ENCODE results near the gene CHSY1. TPM values are rescaled to one million over a fixed set of nuclear protein-coding genes. Genes with fewer than 3 reads are reported as not detected.
A peak's percentile ranks its signal among the peaks of the same experiment; 100 is the strongest.

Gene CHSY1
- total and polyA plus RNA-seq, 2 of the 13 experiments (the other 11 are each of a cell fraction or from before 2014, with no cell fraction given), result 13.3 to 13.7 TPM

GRCh38 chr15:101277038-101277822, 25.4 kb upstream of the CHSY1 start, which contains the start of gene SELENOS (continued):
- no peak for TF ChIP-seq TRIM22 (IDR thresholded peaks at IDR 0.05)
- peak; percentile 13; the same call in 1 of the 2 replicates for TF ChIP-seq ZNF331 (CRISPR knock-in tag; IDR thresholded peaks at IDR 0.05)
- 0 out of 2 replicates have a peak, but pooled peaks have one; percentile 52 for TF ChIP-seq ZNF513 (CRISPR knock-in tag; conservative IDR thresholded peaks at IDR 0.05)
- TF ChIP-seq HMG20B (CRISPR knock-in tag; conservative IDR thresholded peaks at IDR 0.05), result no peak
- TF ChIP-seq, protein P1, sequence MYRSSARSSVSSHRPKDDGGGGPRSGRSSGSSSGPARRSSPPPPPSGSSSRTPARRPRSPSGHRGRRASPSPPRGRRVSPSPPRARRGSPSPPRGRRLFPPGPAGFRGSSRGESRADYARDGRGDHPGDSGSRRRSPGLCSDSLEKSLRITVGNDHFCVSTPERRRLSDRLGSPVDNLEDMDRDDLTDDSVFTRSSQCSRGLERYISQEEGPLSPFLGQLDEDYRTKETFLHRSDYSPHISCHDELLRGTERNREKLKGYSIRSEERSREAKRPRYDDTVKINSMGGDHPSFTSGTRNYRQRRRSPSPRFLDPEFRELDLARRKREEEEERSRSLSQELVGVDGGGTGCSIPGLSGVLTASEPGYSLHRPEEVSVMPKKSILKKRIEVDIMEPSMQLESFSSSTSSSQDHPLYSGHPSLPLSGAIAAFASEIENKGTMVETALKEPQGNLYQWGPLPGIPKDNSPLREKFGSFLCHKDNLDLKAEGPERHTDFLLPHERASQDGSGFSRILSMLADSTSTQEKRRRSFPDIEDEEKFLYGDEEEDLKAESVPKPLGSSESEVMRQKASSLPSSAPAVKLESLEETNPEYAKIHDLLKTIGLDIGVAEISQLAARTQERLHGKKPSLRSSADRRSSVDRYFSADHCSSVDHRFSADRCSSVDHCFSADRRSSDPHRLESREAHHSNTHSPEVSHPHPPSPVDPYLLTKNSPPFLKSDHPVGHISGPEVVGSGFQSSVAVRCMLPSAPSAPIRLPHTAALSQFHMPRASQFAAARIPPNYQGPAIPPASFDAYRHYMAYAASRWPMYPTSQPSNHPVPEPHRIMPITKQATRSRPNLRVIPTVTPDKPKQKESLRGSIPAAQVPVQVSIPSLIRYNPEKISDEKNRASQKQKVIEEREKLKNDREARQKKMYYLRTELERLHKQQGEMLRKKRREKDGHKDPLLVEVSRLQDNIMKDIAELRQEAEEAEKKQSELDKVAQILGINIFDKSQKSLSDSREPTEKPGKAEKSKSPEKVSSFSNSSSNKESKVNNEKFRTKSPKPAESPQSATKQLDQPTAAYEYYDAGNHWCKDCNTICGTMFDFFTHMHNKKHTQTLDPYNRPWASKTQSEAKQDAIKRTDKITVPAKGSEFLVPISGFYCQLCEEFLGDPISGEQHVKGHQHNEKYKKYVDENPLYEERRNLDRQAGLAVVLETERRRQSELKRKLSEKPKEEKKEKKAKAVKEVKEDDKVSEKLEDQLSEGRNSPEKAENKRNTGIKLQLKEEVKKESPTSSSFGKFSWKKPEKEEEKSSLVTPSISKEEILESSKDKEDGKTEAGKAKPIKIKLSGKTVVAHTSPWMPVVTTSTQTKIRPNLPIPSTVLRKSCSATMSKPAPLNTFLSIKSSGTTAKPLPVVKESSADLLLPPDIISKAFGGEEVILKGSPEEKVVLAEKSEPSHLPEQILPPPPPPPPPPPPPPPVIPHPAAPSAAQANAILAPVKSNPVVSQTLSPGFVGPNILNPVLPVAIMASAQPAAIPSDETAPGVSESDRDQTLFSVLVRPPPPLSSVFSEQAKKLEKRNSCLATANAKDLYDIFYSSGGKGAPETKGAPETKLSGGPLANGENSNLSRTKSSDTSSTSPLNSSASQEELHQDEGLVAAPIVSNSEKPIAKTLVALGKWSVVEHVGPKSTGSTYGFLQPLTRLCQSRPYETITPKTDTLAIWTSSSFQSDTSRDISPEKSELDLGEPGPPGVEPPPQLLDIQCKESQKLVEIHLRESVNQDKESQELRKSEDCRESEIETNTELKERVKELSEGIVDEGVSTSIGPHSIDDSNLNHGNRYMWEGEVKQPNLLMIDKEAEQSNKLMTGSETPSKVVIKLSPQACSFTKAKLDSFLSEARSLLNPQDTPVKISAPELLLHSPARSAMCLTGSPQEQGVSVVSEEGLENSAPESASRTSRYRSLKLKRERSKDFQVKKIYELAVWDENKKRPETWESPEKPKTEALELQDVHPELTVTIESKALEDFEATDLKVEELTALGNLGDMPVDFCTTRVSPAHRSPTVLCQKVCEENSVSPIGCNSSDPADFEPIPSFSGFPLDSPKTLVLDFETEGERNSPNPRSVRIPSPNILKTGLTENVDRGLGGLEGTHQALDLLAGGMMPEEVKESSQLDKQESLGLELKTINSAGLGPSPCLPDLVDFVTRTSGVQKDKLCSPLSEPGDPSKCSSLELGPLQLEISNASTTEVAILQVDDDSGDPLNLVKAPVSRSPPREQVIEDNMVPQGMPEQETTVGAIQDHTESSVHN (CRISPR knock-in tag; IDR thresholded peaks at IDR 0.05), result 0 out of 2 replicates have a peak, but pooled peaks have one; percentile 28
- TF ChIP-seq ZNF275 (CRISPR knock-in tag; IDR thresholded peaks at IDR 0.05; ENCODE audit: borderline replicate concordance), result no peak
- no peak for TF ChIP-seq FOXK2 (IDR thresholded peaks at IDR 0.05)
- no peak for TF ChIP-seq MIER2 (CRISPR knock-in tag; IDR thresholded peaks at IDR 0.05)
- no peak for TF ChIP-seq BCLAF1 (IDR thresholded peaks at IDR 0.05)
- no peak for TF ChIP-seq ZNF460 (CRISPR knock-in tag; IDR thresholded peaks at IDR 0.05; ENCODE audit: borderline replicate concordance)

All from HepG2 (cell line).